Left renal cortex interstitium (tissue), 4 donors: ENCODE measurements around the gene ZDHHC20. TPM values are rescaled to one million over a fixed set of nuclear protein-coding genes. Genes with fewer than 3 reads are reported as not detected.
"Not testable (repeated sequence)": the region's sequence is repeated elsewhere in the genome, so short reads cannot be mapped to it uniquely, and the experiment has no call there.

Experiments used
- DNase-seq, 4 donors: peaks; one replicate each; pipeline ENCODE4 v3.0.0-alpha.2; 2013; ENCODE audit warnings: low read depth in 4 of 4, low spot score in 2 of 4, missing footprints in 1 of 4
- polyA plus RNA-seq, 4 donors: library from polyadenylated mRNA; unstranded; fragments of 120-200 nt; gene quantifications; one replicate each; pipeline ENCODE4 v1.2.1, GENCODE V29; 2013; ENCODE audit not compliant: insufficient read length in 4 of 4

ZDHHC20 gene
- polyA plus RNA-seq, 4 donors: 66.6 to 90.6 (median 80.2) TPM

- no peak for DNase-seq
Measured at GRCh38 chr13:21436582-21436981, 22.5 kb downstream of the ZDHHC20 start.

GRCh38 chr13:21435687-21436151 is 23.4 kb downstream of the ZDHHC20 start:
- DNase-seq: no peak

GRCh38 chr13:21435231-21435630 is 23.9 kb downstream of the ZDHHC20 start:
- no peak for DNase-seq

- DNase-seq: no peak
Measured at GRCh38 chr13:21434588-21434987, 24.5 kb downstream of the ZDHHC20 start.

- DNase-seq: no peak
Measured at GRCh38 chr13:21429211-21429610, 29.9 kb downstream of the ZDHHC20 start.

GRCh38 chr13:21427741-21428140 is 31.4 kb downstream of the ZDHHC20 start:
- no peak for DNase-seq

DNA sequence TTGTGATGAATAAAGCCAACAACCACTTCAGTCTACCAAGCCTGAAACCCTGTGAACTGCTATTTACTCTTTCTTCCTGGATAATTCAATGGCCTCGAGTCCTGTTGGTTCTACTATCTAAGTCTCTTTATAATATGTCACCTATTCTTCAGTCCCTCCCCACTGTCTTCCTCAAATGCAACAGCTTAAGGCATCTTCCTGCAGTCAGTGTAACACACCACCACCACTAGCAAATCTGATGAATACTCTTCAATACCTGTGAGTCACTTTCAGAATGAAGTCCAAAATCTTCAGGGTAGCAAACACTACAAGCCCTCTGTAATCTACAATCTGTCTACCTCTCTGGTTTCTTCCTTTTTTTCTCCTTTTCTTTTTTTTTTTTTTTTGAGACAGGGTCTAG is 32.9 kb downstream of the ZDHHC20 start:
- no peak for DNase-seq

DNA sequence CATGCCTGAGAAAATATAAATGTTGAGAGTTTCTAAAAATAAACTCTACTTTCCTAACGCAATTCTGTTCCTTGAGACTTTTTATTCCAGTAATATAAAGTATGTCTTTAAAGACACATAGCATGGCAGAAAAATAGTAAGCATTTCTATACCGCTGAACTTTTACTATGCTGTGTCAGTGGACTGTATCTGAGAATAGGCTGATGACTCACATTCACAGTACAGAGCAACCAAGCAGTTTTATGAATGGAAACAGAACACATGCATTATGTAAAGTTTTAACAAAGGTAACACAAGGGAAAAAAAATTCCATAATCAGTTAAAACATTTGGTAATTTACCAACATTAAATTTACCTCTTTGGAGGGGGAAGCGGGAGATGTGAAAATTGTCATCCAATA is 38.4 kb downstream of the ZDHHC20 start:
- no peak for DNase-seq

DNA sequence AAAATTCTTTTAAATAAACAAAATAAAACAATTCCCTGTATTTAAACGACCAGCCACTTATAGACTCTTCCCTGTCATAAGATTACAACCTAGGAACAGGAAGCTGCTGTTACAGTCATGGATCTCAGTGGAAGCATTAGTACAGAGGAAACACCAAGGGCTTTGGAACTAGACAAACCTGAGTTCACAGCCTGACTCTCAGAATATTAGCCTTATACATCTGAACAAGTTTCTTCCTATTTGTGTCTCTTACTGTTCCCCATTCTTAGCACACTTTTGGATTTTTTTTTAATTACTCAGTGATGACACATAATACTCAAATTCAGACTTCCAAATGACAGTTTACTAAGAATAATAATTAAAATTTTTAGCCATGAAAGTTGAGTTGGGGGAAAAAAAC is 46.1 kb downstream of the ZDHHC20 start:
- no peak for DNase-seq

- not testable (repeated sequence) for DNase-seq
Measured at GRCh38 chr13:21410453-21410852, 48.6 kb downstream of the ZDHHC20 start.

DNA sequence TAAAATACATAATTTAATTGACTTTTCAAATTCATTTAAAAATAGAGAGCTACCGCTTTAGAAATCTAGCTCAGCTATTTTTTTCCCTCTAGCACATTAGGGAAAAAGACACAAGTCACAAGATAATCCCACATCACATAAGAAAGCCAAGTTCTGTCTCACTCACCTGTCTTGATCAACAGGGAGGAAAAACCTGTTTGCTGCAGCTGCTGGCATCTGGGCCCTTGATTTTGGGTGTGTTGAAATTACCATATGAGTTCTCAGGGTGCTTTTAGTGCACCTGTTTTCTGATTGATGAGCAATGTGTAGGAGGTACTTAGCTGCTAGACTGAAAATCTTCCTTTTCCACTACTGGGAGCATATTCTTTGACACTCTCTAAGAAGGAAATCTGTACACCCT is 53.8 kb downstream of the ZDHHC20 start:
- no peak for DNase-seq

DNA sequence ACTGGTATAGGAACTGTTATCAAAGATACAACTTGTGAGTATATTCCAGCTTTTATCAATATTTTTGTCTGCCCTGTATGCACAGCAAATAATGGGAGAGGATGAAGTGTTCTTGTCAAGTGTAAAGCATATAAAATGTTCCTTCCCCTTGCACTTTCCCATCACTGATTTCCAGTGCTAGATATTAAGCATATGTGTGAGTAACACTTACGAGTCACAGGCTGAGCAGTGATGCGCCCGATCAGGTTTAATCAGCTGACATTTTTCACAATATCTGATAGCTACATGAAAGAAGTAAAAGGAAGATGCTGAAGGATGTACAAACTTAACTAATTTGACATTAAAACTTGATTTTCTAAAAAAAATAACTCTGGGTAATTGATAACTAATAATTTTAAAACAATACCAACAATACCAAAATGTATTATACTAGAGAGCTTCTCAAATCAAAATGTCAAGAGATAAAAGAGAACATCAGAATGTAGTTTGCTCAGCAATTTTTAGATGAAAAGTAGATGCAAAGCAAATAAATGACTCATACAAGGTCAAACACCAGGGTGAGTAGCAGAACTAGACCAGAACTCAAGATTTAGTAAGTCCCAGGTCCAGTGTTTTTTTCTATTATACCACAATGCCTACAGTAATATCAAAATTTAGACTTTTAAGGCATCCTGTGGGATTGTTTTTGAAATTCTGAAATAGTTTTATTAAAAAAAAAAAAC is 56.4 kb downstream of the ZDHHC20 start:
- no peak for DNase-seq

- DNase-seq: no peak
Measured at GRCh38 chr13:21399741-21400140, 59.4 kb downstream of the ZDHHC20 start.

GRCh38 chr13:21395953-21396352 is 63.1 kb downstream of the ZDHHC20 start:
- DNase-seq: no peak

DNA sequence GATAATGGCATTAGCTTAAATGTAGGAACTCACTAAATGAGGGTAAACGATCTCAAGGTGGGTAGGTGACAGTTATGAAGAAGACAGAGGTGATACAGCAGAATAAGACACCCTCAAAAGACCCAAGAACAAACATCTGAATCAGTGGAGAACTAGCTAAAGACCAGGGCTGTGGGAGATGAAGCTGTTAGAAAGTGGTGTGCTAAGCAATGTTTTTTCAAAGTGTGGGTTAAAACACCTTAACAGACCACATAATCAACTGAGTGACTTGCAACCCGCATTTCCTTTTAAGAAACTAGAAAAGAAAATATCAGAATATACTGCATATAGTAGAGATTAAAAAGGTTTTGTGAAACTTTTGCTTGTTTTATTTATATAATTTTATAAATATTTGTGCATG is 70.0 kb downstream of the ZDHHC20 start:
- DNase-seq: no peak

GRCh38 chr13:21385710-21386109 is 73.4 kb downstream of the ZDHHC20 start:
- DNase-seq: no peak

- DNase-seq: no peak
Measured at GRCh38 chr13:21383090-21383489, 76.0 kb downstream of the ZDHHC20 start.

DNA sequence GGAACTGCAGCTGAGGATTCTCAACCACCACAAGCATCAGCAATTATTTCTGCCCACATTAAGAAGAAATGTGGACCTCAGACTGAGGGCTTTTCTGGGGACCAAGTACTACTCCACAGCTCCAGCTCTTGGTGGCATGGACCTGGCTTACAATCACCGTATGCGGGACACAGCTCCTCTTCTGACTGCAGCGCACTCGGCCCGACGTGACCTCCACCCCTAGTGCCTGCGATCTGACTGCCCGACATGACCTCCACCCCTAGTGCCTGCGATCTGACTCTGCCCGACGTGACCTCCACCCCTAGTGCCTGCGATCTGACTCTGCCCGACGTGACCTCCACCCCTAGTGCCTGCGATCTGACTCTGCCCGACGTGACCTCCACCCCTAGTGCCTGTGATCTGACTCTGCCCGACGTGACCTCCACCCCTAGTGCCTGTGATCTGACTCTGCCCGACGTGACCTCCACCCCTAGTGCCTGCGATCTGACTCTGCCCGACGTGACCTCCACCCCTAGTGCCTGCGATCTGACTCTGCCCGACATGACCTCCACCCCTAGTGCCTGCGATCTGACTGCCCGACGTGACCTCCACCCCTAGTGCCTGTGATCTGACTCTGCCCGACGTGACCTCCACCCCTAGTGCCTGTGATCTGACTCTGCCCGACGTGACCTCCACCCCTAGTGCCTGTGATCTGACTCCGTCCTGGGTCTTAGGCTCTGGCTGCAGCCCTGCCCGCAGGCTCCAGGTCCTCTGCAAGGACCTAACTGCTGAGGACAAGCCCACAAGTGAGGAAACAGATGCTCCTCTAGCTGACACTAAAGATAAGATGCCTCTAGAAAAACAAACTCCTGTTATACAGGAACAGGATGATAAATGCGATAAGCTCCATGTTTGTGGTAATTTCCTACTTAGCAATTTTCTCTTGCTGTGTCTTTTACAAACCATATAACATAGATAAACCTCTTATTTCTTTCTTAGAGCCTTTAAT is 81.8 kb downstream of the ZDHHC20 start:
- not testable (repeated sequence) for DNase-seq

- DNase-seq: no peak
Measured at GRCh38 chr13:21372530-21372929, 86.6 kb downstream of the ZDHHC20 start.

- DNase-seq: peak in 1 of 4 donors; percentile 2
Measured at GRCh38 chr13:21371011-21371410, 88.1 kb downstream of the ZDHHC20 start.

DNA sequence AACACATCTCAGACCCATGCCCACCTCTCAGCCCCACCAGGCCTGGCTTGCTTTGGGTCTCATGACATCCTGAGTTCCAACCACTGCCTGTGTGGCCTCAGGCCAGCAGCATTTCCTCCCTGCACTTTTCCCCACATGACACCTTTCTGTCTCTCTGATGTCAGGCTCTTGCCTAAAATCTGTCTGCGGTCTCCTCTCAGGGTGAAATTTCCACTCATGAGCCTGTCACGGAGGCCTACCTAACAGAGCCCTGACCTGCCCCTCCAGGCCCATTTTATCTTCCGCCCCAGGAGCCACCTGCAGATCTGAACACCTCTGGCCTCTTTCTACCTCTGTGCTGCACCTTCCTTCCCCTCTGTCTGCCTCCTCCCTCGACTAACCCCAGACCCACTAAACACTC is 93.5 kb downstream of the ZDHHC20 start:
- no peak for DNase-seq

- DNase-seq: no peak
Measured at GRCh38 chr13:21364916-21365315, 94.2 kb downstream of the ZDHHC20 start.
